ENCODE data around the gene TUBB4B.

TUBB4B gene

DNA sequence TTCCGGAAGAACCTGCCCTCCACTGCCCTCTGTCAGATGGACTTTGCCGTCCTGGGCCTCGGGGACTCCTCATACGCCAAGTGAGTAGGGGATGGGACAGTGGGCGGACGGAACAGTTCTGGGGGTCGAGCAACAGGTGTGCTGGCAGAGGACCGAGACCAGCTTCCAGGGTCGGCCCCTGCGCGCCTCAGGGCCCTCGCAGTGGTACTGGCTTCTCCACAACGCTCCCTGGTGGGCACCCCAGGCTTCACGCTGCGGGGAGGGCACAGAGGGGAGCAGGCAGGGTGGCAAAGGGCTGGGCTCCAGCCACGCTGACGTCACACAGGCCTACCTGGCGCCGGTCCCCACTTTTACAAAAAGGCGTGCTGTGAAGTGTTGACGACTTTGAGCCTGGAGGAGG is 28.6 kb upstream of the TUBB4B start:
- H3K79me2 ChIP-seq (ENCODE audit: insufficient read depth, low read length), result no peaks in the 10 kb centered on the region
- no peak overlapping the region for H2AFZ ChIP-seq (ENCODE audit: low read depth, low read length, severe bottlenecking)
- no peak overlapping the region for H3K4me3 ChIP-seq (ENCODE audit: insufficient read depth, low read length, poor library complexity, severe bottlenecking)
- H3K9ac ChIP-seq (ENCODE audit: low read length), result no peak overlapping the region
- H4K20me1 ChIP-seq (ENCODE audit: low read depth, low read length), result no peaks in the 10 kb centered on the region
- no peaks in the 10 kb centered on the region for H3K9me3 ChIP-seq (ENCODE audit: insufficient read depth, low read length)
- H3K36me3 ChIP-seq (ENCODE audit: low read length), result no peaks in the 10 kb centered on the region
- H3K4me2 ChIP-seq (ENCODE audit: low read depth, low read length, poor library complexity, severe bottlenecking), result no peak overlapping the region
- no peak overlapping the region for H3K27ac ChIP-seq (ENCODE audit: low read depth, low read length)
- no peaks in the 10 kb centered on the region for H3K9me2 ChIP-seq (replicated peaks; ENCODE audit: insufficient read depth, low read length)
- H3F3A ChIP-seq (ENCODE audit: insufficient read depth), result no peaks in the 10 kb centered on the region
- TF ChIP-seq CTCF (IDR thresholded peaks at IDR 0.05; ENCODE audit: insufficient read depth, low read length, poor library complexity, severe bottlenecking), result no peak
- TF ChIP-seq EZH2phosphoT487 (conservative IDR thresholded peaks at IDR 0.05; ENCODE audit: low read length), result no peak
- no peaks in the 10 kb centered on the region for H3K27me3 ChIP-seq (ENCODE audit: low read length)

DNA sequence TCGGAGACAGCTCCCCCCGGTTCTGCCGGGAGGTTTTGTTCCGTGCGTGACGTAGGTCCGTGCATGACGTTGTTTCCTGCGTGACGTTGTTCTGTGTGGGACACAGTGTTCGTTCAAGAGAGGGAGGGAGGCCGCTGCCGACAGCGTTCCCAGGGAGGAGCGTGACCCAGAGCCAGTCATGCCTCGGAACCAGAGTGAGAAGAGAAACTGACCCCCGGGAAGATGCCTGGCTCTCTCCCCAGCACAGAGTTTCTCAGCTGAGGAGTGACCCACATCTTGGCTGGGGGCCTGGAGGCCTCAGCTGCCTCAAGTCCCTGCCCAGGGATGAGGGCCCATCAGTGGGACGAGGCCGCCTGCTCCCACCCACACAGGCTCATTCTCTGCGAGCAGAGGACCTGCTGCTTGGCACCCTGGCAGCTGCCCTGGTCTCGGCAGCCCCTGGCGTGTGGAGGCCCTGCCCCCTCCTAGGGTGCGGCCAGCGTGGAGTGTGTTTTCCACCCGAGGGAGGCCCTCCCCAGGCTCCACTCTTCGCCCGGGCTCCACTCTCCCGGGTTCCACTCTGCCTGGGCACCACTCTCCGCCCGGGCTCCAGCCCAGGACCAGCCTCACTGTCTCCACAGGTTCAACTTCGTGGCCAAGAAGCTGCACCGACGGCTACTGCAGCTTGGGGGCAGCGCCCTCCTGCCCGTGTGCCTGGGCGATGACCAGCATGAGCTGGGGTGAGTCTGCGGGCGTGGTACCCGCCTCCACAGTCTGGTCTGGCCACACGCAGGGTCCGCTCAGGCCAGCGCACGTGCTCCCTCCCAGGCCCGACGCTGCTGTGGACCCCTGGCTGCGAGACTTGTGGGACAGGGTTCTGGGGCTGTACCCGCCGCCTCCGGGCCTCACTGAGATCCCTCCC is 27.7 kb upstream of the TUBB4B start:
- H3K4me3 ChIP-seq (ENCODE audit: insufficient read depth, low read length, poor library complexity, severe bottlenecking), result no peak overlapping the region

GRCh38 chr9:137214620-137215019 is 26.5 kb upstream of the TUBB4B start:
- Histone ChIP-seq H3K4me2 (ENCODE audit: low read depth, low read length, poor library complexity, severe bottlenecking) (no peak overlapping the region), H3K9ac (ENCODE audit: low read length) (no peak overlapping the region), H2AFZ (ENCODE audit: low read depth, low read length, severe bottlenecking) (no peak overlapping the region), H3K4me3 (ENCODE audit: insufficient read depth, low read length, poor library complexity, severe bottlenecking) (no peak overlapping the region), H3K79me2 (ENCODE audit: insufficient read depth, low read length) (no peaks in the 10 kb centered on the region), H3K9me3 (ENCODE audit: insufficient read depth, low read length) (no peaks in the 10 kb centered on the region), H3K9me2 (replicated peaks; ENCODE audit: insufficient read depth, low read length) (no peaks in the 10 kb centered on the region), H4K20me1 (ENCODE audit: low read depth, low read length) (no peaks in the 10 kb centered on the region), H3F3A (ENCODE audit: insufficient read depth) (no peaks in the 10 kb centered on the region), H3K27ac (ENCODE audit: low read depth, low read length) (no peak overlapping the region), H3K36me3 (ENCODE audit: low read length) (no peaks in the 10 kb centered on the region), H3K27me3 (ENCODE audit: low read length) (no peaks in the 10 kb centered on the region)
- TF ChIP-seq CTCF (IDR thresholded peaks at IDR 0.05; ENCODE audit: insufficient read depth, low read length, poor library complexity, severe bottlenecking) (no peak), EZH2phosphoT487 (conservative IDR thresholded peaks at IDR 0.05; ENCODE audit: low read length) (no peak)

More for the DNA sequence above, 27.7 kb upstream of the TUBB4B start:
- H3F3A ChIP-seq (ENCODE audit: insufficient read depth), result no peaks in the 10 kb centered on the region
- no peak overlapping the region for H2AFZ ChIP-seq (ENCODE audit: low read depth, low read length, severe bottlenecking)
- no peaks in the 10 kb centered on the region for H3K79me2 ChIP-seq (ENCODE audit: insufficient read depth, low read length)
- no peaks in the 10 kb centered on the region for H3K9me3 ChIP-seq (ENCODE audit: insufficient read depth, low read length)
- TF ChIP-seq EZH2phosphoT487 (conservative IDR thresholded peaks at IDR 0.05; ENCODE audit: low read length) (no peak), CTCF (IDR thresholded peaks at IDR 0.05; ENCODE audit: insufficient read depth, low read length, poor library complexity, severe bottlenecking) (no peak)
- no peaks in the 10 kb centered on the region for H3K27me3 ChIP-seq (ENCODE audit: low read length)
- H3K27ac ChIP-seq (ENCODE audit: low read depth, low read length), result no peak overlapping the region
- H3K4me2 ChIP-seq (ENCODE audit: low read depth, low read length, poor library complexity, severe bottlenecking), result no peak overlapping the region
- no peak overlapping the region for H3K9ac ChIP-seq (ENCODE audit: low read length)
- no peaks in the 10 kb centered on the region for H4K20me1 ChIP-seq (ENCODE audit: low read depth, low read length)
- H3K9me2 ChIP-seq (replicated peaks; ENCODE audit: insufficient read depth, low read length), result no peaks in the 10 kb centered on the region
- no peaks in the 10 kb centered on the region for H3K36me3 ChIP-seq (ENCODE audit: low read length)
